ENCODE data around the gene DNAH7.

DNA sequence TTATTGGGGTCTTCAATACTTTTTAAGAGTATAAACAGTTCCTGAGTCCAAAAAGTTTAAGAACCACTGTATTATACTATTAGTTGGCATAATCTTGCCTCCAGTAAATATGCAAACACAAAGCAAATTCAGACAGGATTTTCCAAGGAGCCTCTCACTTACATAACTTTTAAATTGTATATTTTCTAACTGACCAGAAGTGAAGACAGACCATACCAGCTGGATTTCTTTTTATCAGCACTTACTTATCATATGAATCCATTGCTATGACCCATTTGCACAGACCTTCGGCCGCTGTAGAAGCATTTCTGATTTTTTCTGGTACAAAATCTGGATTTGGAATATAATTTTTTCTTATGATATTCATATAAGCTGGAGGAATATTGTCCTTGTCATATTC, 211.5 kb downstream of the DNAH7 start:
- TF ChIP-seq, protein P1, sequence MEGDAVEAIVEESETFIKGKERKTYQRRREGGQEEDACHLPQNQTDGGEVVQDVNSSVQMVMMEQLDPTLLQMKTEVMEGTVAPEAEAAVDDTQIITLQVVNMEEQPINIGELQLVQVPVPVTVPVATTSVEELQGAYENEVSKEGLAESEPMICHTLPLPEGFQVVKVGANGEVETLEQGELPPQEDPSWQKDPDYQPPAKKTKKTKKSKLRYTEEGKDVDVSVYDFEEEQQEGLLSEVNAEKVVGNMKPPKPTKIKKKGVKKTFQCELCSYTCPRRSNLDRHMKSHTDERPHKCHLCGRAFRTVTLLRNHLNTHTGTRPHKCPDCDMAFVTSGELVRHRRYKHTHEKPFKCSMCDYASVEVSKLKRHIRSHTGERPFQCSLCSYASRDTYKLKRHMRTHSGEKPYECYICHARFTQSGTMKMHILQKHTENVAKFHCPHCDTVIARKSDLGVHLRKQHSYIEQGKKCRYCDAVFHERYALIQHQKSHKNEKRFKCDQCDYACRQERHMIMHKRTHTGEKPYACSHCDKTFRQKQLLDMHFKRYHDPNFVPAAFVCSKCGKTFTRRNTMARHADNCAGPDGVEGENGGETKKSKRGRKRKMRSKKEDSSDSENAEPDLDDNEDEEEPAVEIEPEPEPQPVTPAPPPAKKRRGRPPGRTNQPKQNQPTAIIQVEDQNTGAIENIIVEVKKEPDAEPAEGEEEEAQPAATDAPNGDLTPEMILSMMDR (IDR thresholded peaks at IDR 0.05): no peak
- no peak for TF ChIP-seq POLR2A (IDR thresholded peaks at IDR 0.05)
